ENCODE measurements around the gene KSR2. TPM values are rescaled to one million over a fixed set of nuclear protein-coding genes. Genes with fewer than 3 reads are reported as not detected.
"Not testable (repeated sequence)": the region's sequence is repeated elsewhere in the genome, so short reads cannot be mapped to it uniquely, and the experiment has no call there.

Gene KSR2
- total and polyA plus RNA-seq, 3 experiments from 2014 or later, result 0.07 to 0.11 TPM; not detected in 1

- ChIA-PET POLR2A (no interaction called here), CTCF (interaction anchor here (2.1 kb wide), 1 partner anchor 15 kb away, joined by 6 read pairs; no protein-coding TSS in a partner anchor)
- H3K27ac Mint-ChIP-seq, result no peak overlapping the region
- peaks cover 9 to 17% (median 13%) of the 10 kb centered on the region in 3 donors for H3K4me1 Mint-ChIP-seq
- Histone ChIP-seq H3K4me1 (ENCODE audit: insufficient read depth, low read length) (no peaks in the 10 kb centered on the region), H3K4me3 (ENCODE audit: low read length) (no peak overlapping the region), H3K27ac (ENCODE audit: low read depth, low read length) (no peak overlapping the region), H3K27me3 (ENCODE audit: insufficient read depth, low read length, poor library complexity, severe bottlenecking) (peaks cover 3% of the 10 kb centered on the region), H3K36me3 (ENCODE audit: insufficient read depth, low read length) (no peaks in the 10 kb centered on the region), H3K9me3 (ENCODE audit: low read length) (no peaks in the 10 kb centered on the region)
- H3K9me3 Mint-ChIP-seq, result no peaks in the 10 kb centered on the region
- no peaks in the 10 kb centered on the region for H3K36me3 Mint-ChIP-seq
- H3K27me3 Mint-ChIP-seq, result peaks cover 8 to 16% of the 10 kb centered on the region in 2 donors
- no peak for DNase-seq
- H3K4me3 Mint-ChIP-seq, result no peak overlapping the region
Observed at GRCh38 chr12:117872546-117873169, 96.1 kb downstream of the KSR2 start.

GRCh38 chr12:117869551-117869950 is 99.2 kb downstream of the KSR2 start:
- H3K9me3 Mint-ChIP-seq, result no peaks in the 10 kb centered on the region
- Histone ChIP-seq H3K27ac (ENCODE audit: low read depth, low read length) (no peak overlapping the region), H3K9me3 (ENCODE audit: low read length) (no peaks in the 10 kb centered on the region), H3K36me3 (ENCODE audit: insufficient read depth, low read length) (no peaks in the 10 kb centered on the region), H3K4me3 (ENCODE audit: low read length) (no peak overlapping the region), H3K27me3 (ENCODE audit: insufficient read depth, low read length, poor library complexity, severe bottlenecking) (no peaks in the 10 kb centered on the region), H3K4me1 (ENCODE audit: insufficient read depth, low read length) (no peaks in the 10 kb centered on the region)
- ChIA-PET CTCF (interaction anchor here (1.5 to 2.0 kb wide), 2 partner anchors 12 to 20 kb away, joined by 6 to 9 read pairs; no protein-coding TSS in a partner anchor), POLR2A (no interaction called here)
- peaks cover 6 to 8% of the 10 kb centered on the region in 2 donors for H3K27me3 Mint-ChIP-seq
- H3K4me1 Mint-ChIP-seq, result peaks cover 0 to 2% (median 0%) of the 10 kb centered on the region in 3 donors
- H3K4me3 Mint-ChIP-seq, result no peak overlapping the region
- DNase-seq, result no peak
- no peaks in the 10 kb centered on the region for H3K36me3 Mint-ChIP-seq
- H3K27ac Mint-ChIP-seq, result no peak overlapping the region

DNA sequence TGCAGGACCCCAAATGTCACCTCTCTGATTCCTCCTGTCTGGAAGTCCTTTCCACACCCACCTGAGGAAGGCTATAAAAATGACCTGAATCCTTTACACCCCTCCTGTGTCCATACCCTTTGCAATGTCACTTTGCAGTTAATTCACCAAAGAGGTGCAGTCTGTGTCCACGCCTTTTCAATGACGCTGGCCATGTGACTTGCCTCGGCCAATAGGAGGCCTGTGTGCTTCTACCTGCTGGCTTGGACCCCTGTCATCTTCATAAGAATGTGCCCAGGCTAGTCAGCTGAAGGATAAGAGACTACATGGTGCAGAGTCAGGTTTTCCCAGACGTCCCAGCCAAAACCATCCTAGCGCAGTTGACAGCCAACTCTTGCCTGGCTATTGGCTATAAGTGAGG is 101.4 kb downstream of the KSR2 start:
- POLR2A ChIA-PET, result no interaction called here
- H3K27me3 ChIP-seq (ENCODE audit: insufficient read depth, low read length, poor library complexity, severe bottlenecking), result peaks cover 5% of the 10 kb centered on the region
- H3K36me3 Mint-ChIP-seq, result no peaks in the 10 kb centered on the region
- H3K4me3 Mint-ChIP-seq, result no peak overlapping the region
- H3K36me3 ChIP-seq (ENCODE audit: insufficient read depth, low read length), result no peaks in the 10 kb centered on the region
- H3K27me3 Mint-ChIP-seq, result peaks cover 1 to 20% of the 10 kb centered on the region in 2 donors
- no peak overlapping the region for H3K27ac ChIP-seq (ENCODE audit: low read depth, low read length)
- no peaks in the 10 kb centered on the region for H3K4me1 Mint-ChIP-seq
- no peak overlapping the region for H3K27ac Mint-ChIP-seq
- CTCF ChIA-PET, result interaction anchor here (1.9 kb wide), 1 partner anchor 10 kb away, joined by 5 read pairs; no protein-coding TSS in a partner anchor
- no peak for DNase-seq
- no peaks in the 10 kb centered on the region for H3K9me3 Mint-ChIP-seq
- no peaks in the 10 kb centered on the region for H3K9me3 ChIP-seq (ENCODE audit: low read length)
- H3K4me1 ChIP-seq (ENCODE audit: insufficient read depth, low read length), result no peaks in the 10 kb centered on the region
- H3K4me3 ChIP-seq (ENCODE audit: low read length), result no peak overlapping the region

DNA sequence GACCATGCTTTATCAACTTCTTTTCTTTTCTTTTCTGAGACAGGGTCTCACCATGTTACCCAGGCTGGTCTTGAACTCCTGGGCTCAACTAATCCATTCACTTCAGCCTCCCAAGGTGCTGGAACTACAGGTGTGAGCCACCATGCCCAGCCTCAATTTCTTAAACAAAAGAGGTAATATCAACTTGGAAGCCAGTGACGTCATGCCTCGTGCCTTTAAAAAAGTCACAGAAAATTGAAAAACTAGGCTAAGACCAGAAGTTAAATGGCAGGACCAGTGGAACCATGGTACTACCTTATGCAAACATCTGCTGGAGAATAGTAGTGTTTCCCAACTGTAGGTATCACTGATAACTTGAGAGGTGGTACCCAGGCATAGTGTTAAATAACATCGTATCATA is 103.3 kb downstream of the KSR2 start:
- Mint-ChIP-seq H3K27me3 (peaks cover 1 to 20% of the 10 kb centered on the region in 2 donors), H3K4me1 (no peaks in the 10 kb centered on the region), H3K9me3 (no peaks in the 10 kb centered on the region), H3K36me3 (no peaks in the 10 kb centered on the region), H3K27ac (no peak overlapping the region), H3K4me3 (no peak overlapping the region)
- no peak overlapping the region for H3K27ac ChIP-seq (ENCODE audit: low read depth, low read length)
- no peaks in the 10 kb centered on the region for H3K36me3 ChIP-seq (ENCODE audit: insufficient read depth, low read length)
- H3K4me1 ChIP-seq (ENCODE audit: insufficient read depth, low read length), result no peaks in the 10 kb centered on the region
- CTCF ChIA-PET, result no interaction called here
- POLR2A ChIA-PET, result no interaction called here
- H3K27me3 ChIP-seq (ENCODE audit: insufficient read depth, low read length, poor library complexity, severe bottlenecking), result peaks cover 5% of the 10 kb centered on the region
- no peak for DNase-seq
- H3K9me3 ChIP-seq (ENCODE audit: low read length), result no peaks in the 10 kb centered on the region
- H3K4me3 ChIP-seq (ENCODE audit: low read length), result no peak overlapping the region

DNA sequence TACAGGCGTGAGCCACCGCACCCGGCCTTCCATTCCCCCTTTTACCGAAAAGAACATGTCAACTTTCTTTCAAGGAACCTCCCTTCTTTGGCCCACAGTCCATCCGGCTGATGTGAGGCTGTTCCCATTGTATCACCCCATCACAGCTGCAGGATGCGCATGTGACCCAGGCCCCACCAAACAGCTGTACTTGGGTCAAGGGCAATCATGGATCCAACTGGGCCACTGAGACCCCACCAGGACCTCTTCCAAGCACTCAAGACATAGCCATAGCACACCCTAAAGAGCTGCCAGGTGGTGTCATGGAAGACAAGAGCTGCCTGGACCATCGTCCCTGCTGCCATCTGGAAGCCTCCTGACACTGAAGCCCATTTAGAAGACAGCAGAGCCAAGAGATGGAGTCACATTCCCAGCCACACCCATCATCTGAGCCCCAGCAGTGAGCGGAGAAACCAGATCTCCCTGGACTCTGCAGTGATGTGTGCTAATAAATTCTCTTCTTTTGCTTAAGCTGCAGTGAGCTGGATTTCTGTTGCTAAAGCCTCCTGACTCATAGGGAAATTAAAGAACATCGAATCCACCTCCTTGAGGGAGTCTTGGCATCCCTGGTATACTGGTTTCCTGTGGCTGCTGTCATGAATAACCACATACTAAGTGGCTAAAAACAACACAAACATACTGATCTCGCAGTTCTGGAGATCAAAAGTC is 105.6 kb downstream of the KSR2 start:
- CTCF ChIA-PET, result no interaction called here
- Mint-ChIP-seq H3K4me3 (no peak overlapping the region), H3K36me3 (no peaks in the 10 kb centered on the region), H3K27me3 (peaks cover 4 to 20% of the 10 kb centered on the region in 2 donors), H3K27ac (no peak overlapping the region), H3K4me1 (no peaks in the 10 kb centered on the region), H3K9me3 (no peaks in the 10 kb centered on the region)
- Histone ChIP-seq H3K36me3 (ENCODE audit: insufficient read depth, low read length) (no peaks in the 10 kb centered on the region), H3K4me3 (ENCODE audit: low read length) (no peak overlapping the region), H3K9me3 (ENCODE audit: low read length) (no peaks in the 10 kb centered on the region), H3K4me1 (ENCODE audit: insufficient read depth, low read length) (no peaks in the 10 kb centered on the region), H3K27me3 (ENCODE audit: insufficient read depth, low read length, poor library complexity, severe bottlenecking) (peaks cover 5% of the 10 kb centered on the region), H3K27ac (ENCODE audit: low read depth, low read length) (no peak overlapping the region)
- DNase-seq, result no peak
- POLR2A ChIA-PET, result no interaction called here

DNA sequence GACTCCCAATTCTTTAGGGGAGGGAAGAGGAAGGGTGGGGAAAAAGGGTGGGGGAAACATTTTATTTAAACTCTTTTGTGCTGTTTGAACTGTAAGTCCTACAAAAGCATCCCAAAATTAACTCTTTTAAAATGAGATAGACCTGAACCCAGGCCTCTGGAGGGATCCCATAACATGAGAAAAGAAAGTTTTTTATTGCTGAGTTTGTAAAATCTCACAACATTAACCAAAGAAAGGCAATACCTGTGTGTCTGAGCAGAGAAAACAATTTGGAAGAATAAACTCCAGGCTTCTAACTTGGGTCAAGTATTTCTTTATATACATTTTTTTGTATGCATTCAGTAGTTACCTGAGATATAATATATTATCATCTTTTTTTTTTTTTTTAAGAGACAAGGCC is 107.1 kb downstream of the KSR2 start:
- Mint-ChIP-seq H3K4me1 (peaks cover 2 to 4% (median 3%) of the 10 kb centered on the region in 3 donors), H3K4me3 (no peak overlapping the region), H3K27me3 (peaks cover 5 to 20% of the 10 kb centered on the region in 2 donors), H3K9me3 (no peaks in the 10 kb centered on the region), H3K27ac (no peak overlapping the region), H3K36me3 (no peaks in the 10 kb centered on the region)
- H3K4me1 ChIP-seq (ENCODE audit: insufficient read depth, low read length), result no peaks in the 10 kb centered on the region
- H3K4me3 ChIP-seq (ENCODE audit: low read length), result no peak overlapping the region
- CTCF ChIA-PET, result no interaction called here
- no peak for DNase-seq
- H3K27ac ChIP-seq (ENCODE audit: low read depth, low read length), result no peak overlapping the region
- POLR2A ChIA-PET, result no interaction called here
- peaks cover 5% of the 10 kb centered on the region for H3K27me3 ChIP-seq (ENCODE audit: insufficient read depth, low read length, poor library complexity, severe bottlenecking)
- no peaks in the 10 kb centered on the region for H3K9me3 ChIP-seq (ENCODE audit: low read length)
- no peaks in the 10 kb centered on the region for H3K36me3 ChIP-seq (ENCODE audit: insufficient read depth, low read length)

DNA sequence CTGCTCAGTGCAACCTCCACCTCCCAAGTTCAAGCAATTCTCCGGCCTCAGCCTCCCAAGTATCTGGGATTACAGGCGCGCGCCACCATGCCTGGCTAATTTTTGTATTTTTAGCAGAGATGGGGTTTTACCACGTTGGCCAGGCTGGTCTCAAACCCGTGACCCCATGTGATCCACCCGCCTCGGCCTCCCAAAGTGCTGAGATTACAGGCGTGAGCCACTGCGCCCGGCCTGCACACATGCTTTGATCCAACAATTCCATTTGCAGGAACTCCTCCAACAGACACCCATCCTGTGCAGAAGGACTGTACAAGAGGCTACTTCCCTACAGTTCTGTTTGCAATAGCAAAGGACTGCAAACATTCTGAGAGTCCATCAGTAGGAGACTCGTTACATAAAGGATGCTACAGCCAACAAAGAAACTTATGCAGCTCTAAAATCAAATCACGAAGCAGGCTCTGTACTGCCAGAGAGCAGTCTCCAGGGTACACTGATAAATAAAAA is 108.0 kb downstream of the KSR2 start:
- H3K27me3 Mint-ChIP-seq, result peaks cover 5 to 17% of the 10 kb centered on the region in 2 donors
- H3K27me3 ChIP-seq (ENCODE audit: insufficient read depth, low read length, poor library complexity, severe bottlenecking); DNase-seq; H3K4me1 Mint-ChIP-seq; H3K4me1 ChIP-seq (ENCODE audit: insufficient read depth, low read length); H3K9me3 Mint-ChIP-seq; H3K27ac Mint-ChIP-seq; H3K4me3 ChIP-seq (ENCODE audit: low read length); POLR2A ChIA-PET; H3K36me3 ChIP-seq (ENCODE audit: insufficient read depth, low read length); H3K36me3 Mint-ChIP-seq; H3K27ac ChIP-seq (ENCODE audit: low read depth, low read length); H3K9me3 ChIP-seq (ENCODE audit: low read length); CTCF ChIA-PET; H3K4me3 Mint-ChIP-seq: not testable (repeated sequence)

- CTCF ChIA-PET, result no interaction called here
Observed at GRCh38 chr12:117860111-117860510, 108.7 kb downstream of the KSR2 start.

More at GRCh38 chr12:117860111-117860510, 108.7 kb downstream of the KSR2 start:
- H3K9me3 Mint-ChIP-seq, result peaks cover 0 to 3% (median 0%) of the 10 kb centered on the region in 5 donors
- Histone ChIP-seq H3K36me3 (ENCODE audit: insufficient read depth, low read length) (no peaks in the 10 kb centered on the region), H3K9me3 (ENCODE audit: low read length) (no peaks in the 10 kb centered on the region), H3K4me1 (ENCODE audit: insufficient read depth, low read length) (no peaks in the 10 kb centered on the region), H3K4me3 (ENCODE audit: low read length) (no peak overlapping the region), H3K27me3 (ENCODE audit: insufficient read depth, low read length, poor library complexity, severe bottlenecking) (peaks cover 5% of the 10 kb centered on the region), H3K27ac (ENCODE audit: low read depth, low read length) (no peak overlapping the region)
- H3K27me3 Mint-ChIP-seq, result peaks cover 5 to 12% of the 10 kb centered on the region in 2 donors
- DNase-seq, result no peak
- H3K4me1 Mint-ChIP-seq, result peaks cover 2 to 4% (median 3%) of the 10 kb centered on the region in 3 donors
- no peak overlapping the region for H3K27ac Mint-ChIP-seq
- no peak overlapping the region for H3K4me3 Mint-ChIP-seq
- POLR2A ChIA-PET, result no interaction called here
- no peaks in the 10 kb centered on the region for H3K36me3 Mint-ChIP-seq

Measured in CD8-positive, alpha-beta memory T cell (primary cell).